Activated CD8-positive, alpha-beta memory T cell treated with anti-CD3 and anti-CD28 coated beads, Interleukin-2, amount 50 U/mL, for 24 hours (primary cell): ENCODE results near the gene RACGAP1.
A peak's percentile ranks its signal among the peaks of the same experiment; 100 is the strongest.

Experiments used
- DNase-seq: peaks from one replicate; pipeline ENCODE4 v3.0.0-alpha.2; 2020; ENCODE audit errors: extremely low read depth

Gene RACGAP1

DNA sequence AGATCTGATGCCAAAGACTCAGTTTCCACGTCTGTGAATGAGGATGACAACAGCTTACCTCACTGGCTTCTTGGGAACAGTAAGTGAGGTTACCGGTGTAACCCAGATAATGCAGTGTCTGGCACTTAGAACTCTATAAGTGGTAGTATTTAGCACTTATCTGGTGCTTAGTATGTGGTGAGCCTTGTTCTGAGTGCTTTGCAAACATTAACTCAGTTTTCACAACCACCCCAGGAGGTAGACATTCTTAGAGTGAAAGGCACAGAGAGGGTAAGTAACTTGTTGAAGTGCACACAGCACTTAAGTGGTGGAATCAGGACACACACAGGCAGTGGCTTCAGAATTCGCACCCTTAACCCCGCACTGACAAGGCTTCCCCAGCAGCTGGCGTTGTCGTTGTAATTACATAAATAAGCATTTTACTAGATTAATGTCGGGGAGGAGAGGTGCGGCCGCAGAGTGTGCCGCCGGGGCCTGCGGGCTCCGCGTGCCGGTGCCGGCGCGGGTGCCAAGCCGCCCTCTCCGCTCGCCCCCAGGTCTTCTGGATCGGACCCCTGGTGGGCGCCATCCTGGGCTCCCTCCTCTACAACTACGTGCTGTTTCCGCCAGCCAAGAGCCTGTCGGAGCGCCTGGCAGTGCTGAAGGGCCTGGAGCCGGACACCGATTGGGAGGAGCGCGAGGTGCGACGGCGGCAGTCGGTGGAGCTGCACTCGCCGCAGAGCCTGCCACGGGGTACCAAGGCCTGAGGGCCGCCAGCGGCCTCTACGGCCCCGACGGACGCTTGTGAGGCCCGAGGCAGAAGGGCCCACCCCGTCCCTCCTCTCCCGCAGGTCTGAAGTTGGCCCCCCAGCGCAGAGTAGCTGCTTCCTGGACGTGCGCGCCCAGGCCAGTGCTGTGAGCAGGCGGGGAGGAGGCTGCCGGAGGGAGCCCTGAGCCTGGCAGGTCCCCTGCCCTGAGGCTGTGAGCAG, 70.1 kb downstream of the RACGAP1 start:
- DNase-seq = no peak

DNA sequence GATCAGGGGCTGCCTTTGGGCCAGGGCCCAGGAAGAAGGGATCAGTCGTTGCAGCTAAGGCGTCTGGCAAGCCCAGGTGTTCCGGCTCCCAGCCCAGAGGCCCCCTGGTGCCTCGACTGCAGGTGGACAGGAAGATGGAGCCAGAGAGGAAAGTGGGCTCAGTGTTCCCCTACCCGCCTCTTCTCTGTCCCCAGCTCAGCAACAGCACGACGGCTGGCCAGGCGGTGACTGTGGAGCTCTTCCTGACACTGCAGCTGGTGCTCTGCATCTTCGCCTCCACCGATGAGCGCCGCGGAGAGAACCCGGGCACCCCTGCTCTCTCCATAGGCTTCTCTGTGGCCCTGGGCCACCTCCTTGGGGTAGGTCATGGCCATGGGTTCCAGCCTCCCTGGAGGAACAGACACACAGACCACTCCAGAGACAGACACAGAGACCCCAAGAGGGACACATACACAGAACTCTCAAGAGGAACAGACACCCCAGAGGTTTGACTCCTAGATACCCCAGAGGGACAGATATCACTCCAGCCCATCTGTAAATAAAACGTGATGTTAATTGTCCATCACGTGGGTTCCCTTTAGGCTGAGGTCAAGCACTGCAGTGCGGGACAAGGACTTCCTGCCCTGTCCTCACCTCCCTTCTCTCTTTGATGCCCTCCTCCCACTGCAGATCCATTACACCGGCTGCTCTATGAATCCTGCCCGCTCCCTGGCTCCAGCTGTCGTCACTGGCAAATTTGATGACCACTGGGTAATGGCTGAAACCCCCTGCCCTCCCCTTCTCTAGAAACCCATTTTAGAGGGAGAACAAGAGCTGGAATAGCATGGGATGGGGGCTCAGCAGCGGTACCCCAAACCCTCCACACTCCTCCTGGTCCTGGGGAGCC, 71.1 kb downstream of the RACGAP1 start:
- DNase-seq = no peak

DNA sequence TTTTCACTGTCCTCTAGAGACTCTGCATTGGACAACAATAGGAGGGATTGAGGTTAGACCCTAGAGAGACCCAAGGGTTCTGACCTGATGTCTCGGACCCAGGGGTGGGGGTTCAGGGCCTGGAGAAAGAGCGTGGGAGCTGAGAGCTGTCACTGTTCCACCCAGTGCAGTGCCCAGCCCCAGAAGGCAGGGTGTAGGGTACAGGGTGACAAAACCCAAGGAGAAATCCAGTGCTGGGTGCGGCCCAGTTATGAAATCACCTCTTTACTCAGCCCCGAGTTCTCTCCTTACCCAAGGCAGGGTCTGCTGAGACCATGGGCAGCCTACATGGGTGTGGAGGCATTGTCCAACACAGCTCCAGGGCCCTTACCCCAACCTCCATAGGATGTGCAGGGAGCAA, 72.1 kb downstream of the RACGAP1 start:
- no peak for DNase-seq

DNA sequence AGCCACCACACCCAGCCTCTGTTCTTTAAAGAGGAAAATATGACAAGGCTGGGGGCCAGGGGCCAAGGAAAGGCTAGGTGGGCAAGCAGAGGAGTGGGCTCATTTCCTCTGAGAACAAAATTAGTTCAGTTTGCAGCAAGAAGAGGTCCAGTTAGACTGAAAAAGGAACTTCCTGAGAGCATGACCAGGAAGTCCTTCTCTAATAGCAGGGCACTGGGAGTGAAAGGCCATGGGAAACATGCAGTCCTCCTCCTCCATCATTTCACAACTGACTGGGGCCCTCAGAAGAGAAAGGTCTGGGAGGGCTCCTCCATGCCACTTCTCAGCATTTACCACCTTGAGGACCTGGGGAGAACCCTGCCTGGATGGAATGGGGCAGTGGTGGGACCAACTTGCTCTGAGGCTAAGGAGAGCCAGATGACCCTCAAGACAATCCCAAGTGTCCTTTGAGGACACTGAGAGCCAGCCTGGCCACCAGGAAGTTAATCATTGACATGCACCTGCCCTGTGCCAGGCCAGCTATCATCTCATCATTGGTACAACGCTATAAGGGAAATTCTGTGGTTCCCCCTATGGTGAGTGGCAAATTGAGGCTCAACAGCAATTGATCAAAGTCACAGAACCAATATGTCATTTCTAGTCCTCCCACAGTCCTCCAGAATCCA, 72.8 kb downstream of the RACGAP1 start:
- no peak for DNase-seq

GRCh38 chr12:49951411-49952240, 73.7 kb downstream of the RACGAP1 start:
- no peak for DNase-seq

GRCh38 chr12:49950273-49951251, 74.7 kb downstream of the RACGAP1 start, which contains the start of gene AQP2:
TSS of gene AQP2 (plus strand) at chr12:49950737. CDS start at chr12:49950831, 94 bp downstream.
- DNase-seq = no peak

GRCh38 chr12:49949866-49950265, 75.4 kb downstream of the RACGAP1 start:
- DNase-seq = no peak

GRCh38 chr12:49948866-49949845, 76.1 kb downstream of the RACGAP1 start:
- no peak for DNase-seq

- no peak for DNase-seq
These were observed 77.6 kb downstream of the RACGAP1 start for GRCh38 chr12:49947593-49948226.

DNA sequence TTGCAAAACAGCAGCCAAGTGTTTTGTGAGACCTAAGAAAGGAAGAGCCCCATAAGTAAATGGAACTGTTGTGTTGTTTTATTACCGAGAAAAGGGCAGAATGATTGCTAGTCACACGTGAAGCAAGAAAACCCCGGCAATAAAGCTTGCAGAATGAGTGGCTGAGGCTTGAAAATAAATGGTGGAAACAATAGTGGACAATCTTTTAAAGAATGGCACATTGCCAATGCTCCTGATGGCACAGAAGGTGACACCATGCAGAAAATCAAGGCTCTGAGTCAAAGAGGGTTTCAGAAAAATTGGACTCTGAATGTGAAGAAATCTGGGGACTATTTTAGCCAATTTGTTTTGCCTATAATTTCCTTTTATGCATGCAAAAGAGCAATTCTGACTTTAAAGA, 78.8 kb downstream of the RACGAP1 start:
- DNase-seq = no peak

DNA sequence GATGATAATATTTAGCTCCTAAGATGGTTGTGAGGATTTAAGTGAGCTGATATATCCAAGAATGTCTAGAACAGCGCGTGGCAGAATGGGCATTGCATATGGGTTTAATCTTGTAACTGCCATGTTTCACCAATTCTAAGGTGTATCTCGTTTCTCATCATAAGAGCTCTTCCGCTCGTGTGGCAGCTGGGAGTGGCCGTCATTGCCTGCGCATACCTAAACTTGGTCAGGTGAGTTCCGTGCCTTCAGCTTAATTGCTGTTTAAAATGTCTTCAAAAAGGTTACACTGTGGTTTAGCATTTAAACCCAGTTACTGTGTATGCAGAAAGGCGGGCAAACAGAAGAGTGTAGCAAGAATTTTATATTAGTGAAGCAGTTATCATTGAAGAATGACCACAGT, 79.2 kb downstream of the RACGAP1 start:
- DNase-seq = no peak

DNA sequence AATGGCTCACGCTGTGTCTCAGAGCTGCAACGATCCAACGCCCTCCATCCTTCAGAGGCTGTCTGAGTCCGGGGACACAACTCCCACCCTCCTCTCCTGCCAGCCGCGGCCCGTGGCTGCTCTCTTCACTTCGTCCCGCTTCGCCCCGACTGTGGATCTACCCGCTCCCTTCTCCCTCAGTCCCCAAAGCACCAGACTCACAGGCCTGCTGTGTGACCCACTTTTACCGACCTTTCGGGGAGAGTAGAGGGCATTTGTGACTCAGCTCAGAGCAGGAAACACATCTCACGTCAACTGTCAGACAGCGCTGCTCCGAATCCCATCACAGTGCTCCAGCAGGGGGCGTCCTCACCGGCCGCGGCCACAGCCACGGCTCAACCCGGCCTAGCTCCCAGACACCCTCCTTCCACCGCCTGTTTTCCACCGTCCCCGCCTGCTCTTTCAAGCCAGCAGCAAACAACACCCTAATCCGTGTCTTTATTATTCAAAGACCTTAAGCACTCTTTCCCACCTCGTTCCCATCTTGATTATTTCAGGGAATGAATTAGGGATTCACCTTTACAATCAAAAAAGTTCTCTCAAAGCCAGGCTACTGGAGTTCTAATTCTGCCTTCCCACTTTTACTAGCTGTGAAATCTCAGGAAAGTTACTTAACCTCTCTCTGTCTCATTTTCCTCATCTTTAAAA, 79.8 kb downstream of the RACGAP1 start:
- DNase-seq = peak; percentile 65

DNA sequence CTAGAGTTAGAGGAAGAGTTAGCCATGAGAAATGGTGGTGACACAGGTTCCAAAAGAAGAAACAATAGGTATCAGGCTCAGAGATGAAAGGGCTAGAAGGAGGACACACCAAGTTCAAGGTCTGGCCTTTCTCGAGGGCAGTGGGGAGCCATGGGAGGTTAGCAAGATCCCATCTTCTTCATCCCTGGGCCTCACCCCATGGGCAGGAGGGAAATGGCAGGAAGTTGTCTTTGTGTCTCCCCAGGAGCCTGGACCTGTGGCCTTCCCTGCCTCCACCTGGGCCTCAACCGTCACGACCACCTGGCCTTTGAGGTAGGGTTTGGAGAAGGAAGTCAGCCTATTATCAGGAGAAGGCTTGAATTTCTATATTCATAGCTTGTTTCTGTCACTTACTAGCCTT, 80.6 kb downstream of the RACGAP1 start:
- no peak for DNase-seq

DNA sequence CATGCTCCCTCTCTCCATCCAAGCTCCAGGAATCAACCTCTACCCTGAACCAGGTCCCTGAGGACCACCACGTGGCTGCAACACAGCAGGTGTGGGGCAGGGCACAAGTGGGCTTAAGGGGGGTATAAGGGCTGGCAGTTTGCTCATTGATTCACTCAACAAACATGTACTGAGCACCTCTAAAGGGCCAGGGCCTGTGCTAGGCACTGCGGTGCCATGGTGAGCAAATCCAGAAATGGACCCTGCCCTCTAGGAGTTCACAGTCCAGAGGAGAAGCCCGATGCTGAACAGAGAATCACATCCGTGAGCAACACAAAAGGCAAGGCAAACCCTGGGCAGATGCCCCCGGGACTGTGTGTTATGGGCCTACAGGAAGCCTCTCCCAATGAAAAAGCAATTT, 81.2 kb downstream of the RACGAP1 start:
- no peak for DNase-seq

DNA sequence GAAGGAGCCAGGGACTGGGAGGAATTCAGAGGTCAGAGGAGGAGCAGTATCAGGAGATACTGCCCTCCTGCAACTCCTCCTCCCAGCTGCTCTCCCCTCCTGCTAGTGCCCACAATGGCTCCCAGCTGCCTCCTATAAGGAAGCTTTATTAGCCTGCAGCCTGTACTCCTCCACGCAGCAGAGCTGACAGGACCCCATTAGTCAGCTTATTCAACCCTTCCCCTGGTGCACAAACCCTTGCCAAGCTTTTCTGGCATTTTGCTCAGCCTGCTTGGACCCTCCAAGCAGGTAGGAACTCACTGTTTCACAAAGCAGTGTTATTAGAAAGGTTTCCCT, 81.7 kb downstream of the RACGAP1 start:
- DNase-seq = no peak

DNA sequence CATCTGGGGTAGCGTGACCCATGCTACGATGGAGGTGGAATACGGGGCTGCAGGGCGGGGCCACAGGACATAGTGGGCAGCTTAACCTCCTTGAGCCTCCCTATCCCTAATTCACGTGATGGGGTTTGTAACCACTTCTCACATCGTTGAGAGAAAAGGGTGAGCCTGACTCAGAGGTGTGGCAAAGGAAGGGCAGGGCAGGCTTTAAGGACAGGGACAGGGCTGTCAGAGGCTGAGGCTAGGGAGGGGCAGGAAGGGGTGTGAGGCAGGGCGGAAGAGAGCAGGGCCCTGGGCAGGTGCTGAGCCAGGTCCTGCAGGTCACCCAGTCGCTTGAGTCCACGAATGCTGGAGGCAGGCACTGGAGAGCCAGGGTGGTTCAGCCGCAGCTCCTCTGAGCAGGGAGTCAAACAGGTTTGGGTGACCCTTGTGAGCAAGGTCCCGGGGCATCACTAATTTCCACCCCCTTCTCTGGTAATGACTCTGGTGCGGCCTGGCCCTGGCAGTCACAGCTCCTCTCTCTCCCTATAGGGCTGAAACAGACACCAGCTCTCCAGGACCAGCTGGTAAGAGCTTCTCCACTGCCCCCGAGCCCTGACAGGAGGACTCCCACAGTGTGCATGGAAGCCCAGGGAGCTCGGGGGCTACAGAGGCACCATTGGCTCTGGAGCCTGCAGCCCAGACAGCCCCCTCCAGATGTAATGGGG, 82.2 kb downstream of the RACGAP1 start:
- no peak for DNase-seq

GRCh38 chr12:49942512-49942893, 82.8 kb downstream of the RACGAP1 start:
- no peak for DNase-seq
